Loucy (cell line): ENCODE measurements around the gene SHROOM3.

Source experiments
- CTCF ChIP-seq: fragments of 200-600 bp; sonication (generic); conservative IDR thresholded peaks from 2 replicates; pipeline ENCODE4 v1.5.1; 2014; ENCODE audit warnings: mild to moderate bottlenecking, antibody characterized with exemption, low read length
- EZH2phosphoT487 ChIP-seq: fragments of 200-600 bp; IDR thresholded peaks from 2 replicates; pipeline ENCODE4 v1.6.1; 2018; ENCODE audit warnings: antibody characterized with exemption, mild to moderate bottlenecking, moderate library complexity, borderline replicate concordance

- TF ChIP-seq CTCF (no peak), EZH2phosphoT487 (no peak)
Measured at GRCh38 chr4:76666944-76667532, 232.0 kb downstream of the SHROOM3 start.
